BLaER1 (cell line): ENCODE measurements around the gene ERC2.
A peak's percentile ranks its signal among the peaks of the same experiment; 100 is the strongest.

Source experiments
- H3K27ac ChIP-seq: shearing (Covaris generic); formaldehyde crosslinking; 2 replicates; pipeline ENCODE4 v1.8.1; 2022
- H3K27me3 ChIP-seq: shearing (Covaris generic); formaldehyde crosslinking; 2 replicates; pipeline ENCODE4 v1.8.1; 2022
- H3K36me3 ChIP-seq: shearing (Covaris generic); formaldehyde crosslinking; 2 replicates; pipeline ENCODE4 v1.8.1; 2022
- H3K4me1 ChIP-seq: shearing (Covaris generic); formaldehyde crosslinking; 2 replicates; pipeline ENCODE4 v1.8.1; 2022
- H3K4me2 ChIP-seq: shearing (Covaris generic); formaldehyde crosslinking; 2 replicates; pipeline ENCODE4 v1.8.1; 2022
- H3K4me3 ChIP-seq: shearing (Covaris generic); formaldehyde crosslinking; 2 replicates; pipeline ENCODE4 v1.8.1; 2022
- H3K9ac ChIP-seq: shearing (Covaris generic); formaldehyde crosslinking; 2 replicates; pipeline ENCODE4 v1.8.1; 2022
- H3K9me3 ChIP-seq: shearing (Covaris generic); formaldehyde crosslinking; 2 replicates; pipeline ENCODE4 v1.8.1; 2022
- H4K20me1 ChIP-seq: shearing (Covaris generic); formaldehyde crosslinking; 2 replicates; pipeline ENCODE4 v1.8.1; 2022
- Cebpa-rat ChIP-seq: shearing (Covaris generic); IDR thresholded peaks from 2 replicates; pipeline ENCODE4 v1.8.1; 2022

Gene ERC2

DNA sequence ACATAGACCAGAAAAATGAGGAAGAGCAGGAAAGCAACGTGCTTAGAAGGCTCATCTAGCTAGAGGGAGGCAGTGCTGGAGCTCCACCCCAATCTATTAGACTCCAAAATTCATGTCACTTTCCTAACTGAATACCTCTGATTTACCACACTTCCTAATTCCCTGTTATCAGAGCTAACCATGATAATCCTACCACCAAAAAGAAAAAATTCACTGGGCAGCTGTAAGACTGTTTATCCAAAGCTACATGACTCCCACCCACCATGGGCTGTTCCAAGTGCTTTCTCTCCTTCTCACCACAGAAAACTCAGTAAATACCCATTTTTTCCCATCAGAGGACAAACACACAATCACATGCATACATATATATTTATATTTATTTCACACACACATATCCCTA lies 501.7 kb downstream of the ERC2 start:
- Histone ChIP-seq H3K36me3 (no peaks in the 10 kb centered on the region), H3K27me3 (no peaks in the 10 kb centered on the region; the same call in 1 of the 2 replicates), H3K4me3 (no peak overlapping the region), H3K4me1 (peaks cover 15% of the 10 kb centered on the region), H3K9me3 (no peaks in the 10 kb centered on the region), H3K9ac (no peak overlapping the region), H3K4me2 (no peak overlapping the region), H3K27ac (no peak overlapping the region), H4K20me1 (no peaks in the 10 kb centered on the region)
- TF ChIP-seq Cebpa-rat, result no peak

DNA sequence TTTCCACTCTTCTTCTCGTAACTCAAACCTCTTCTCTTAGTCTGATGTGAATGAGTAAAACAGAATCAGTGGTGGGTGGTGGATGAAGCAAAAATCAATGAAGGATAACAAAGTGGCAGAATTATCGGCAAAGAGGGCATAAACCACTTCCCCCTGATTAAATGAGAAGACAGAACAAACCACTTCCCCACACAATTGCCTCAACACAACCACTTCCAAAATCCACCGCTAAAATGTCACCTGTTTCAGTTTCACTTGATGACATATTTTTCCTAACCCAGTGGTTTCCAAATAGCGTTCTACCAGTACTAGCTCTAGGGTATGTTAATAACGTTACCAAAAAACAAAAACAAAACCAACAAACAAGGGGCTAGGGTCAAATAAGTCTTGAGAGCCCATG lies 502.5 kb downstream of the ERC2 start:
- Histone ChIP-seq H3K27ac (no peak overlapping the region), H3K4me2 (peak overlapping the region; percentile 53), H3K36me3 (no peaks in the 10 kb centered on the region), H3K4me1 (peaks cover 15% of the 10 kb centered on the region), H3K27me3 (no peaks in the 10 kb centered on the region; the same call in 1 of the 2 replicates), H3K4me3 (no peak overlapping the region), H3K9me3 (no peaks in the 10 kb centered on the region), H4K20me1 (no peaks in the 10 kb centered on the region), H3K9ac (no peak overlapping the region)
- no peak for TF ChIP-seq Cebpa-rat

DNA sequence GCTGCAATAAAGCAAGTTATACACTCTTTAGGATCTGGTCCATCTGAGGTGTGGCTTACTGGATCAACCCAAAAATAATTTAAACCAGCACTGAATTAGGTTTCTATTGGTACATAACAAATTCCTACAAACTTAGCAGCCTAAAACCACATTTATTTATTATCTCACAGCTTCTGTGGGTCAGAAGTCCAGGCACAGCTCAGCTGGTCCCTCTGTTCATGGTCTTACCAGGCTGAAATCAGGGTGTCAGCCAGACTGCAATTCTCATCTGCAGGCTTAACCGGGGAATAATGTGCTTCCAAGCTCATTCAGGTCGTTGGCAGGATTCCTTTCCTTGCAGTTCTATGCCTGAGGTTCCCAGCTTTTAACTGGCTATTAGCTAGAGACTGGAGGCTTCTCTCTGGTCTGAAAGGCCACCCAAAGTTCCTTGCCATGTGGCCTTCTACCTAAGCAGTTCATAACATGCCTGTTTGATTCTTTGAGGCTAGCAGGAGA lies 503.7 kb downstream of the ERC2 start:
- H3K4me2 ChIP-seq, result no peak overlapping the region
- TF ChIP-seq Cebpa-rat, result no peak

DNA sequence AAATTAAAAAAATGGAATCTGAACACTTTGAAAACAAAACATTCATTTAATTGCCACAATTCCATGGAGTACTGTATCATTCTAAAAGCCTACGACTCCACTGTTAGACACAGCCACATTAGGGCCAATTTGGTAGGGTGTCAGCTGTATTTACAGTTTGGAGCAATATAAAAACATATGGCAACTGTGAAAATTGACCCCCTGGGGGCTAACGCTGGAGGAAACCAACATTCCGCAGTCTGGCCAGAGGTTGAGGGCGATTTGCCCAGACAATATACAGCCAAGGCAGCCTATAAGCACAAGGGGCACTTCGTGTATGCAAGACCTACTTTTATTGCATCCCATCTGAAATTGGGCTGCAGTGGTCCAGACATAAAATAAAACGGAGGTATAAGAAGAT lies 504.7 kb downstream of the ERC2 start:
- Histone ChIP-seq H3K4me3 (no peak overlapping the region), H3K9me3 (no peaks in the 10 kb centered on the region), H3K4me2 (no peak overlapping the region), H3K27ac (no peak overlapping the region), H4K20me1 (no peaks in the 10 kb centered on the region), H3K4me1 (peaks cover 15% of the 10 kb centered on the region), H3K36me3 (no peaks in the 10 kb centered on the region), H3K9ac (no peak overlapping the region), H3K27me3 (no peaks in the 10 kb centered on the region; the same call in 1 of the 2 replicates)
- no peak for TF ChIP-seq Cebpa-rat

More for the DNA sequence above, 503.7 kb downstream of the ERC2 start:
- H3K9me3 ChIP-seq, result no peaks in the 10 kb centered on the region
- no peak overlapping the region for H3K27ac ChIP-seq
- H3K9ac ChIP-seq, result no peak overlapping the region
- no peaks in the 10 kb centered on the region; the same call in 1 of the 2 replicates for H3K27me3 ChIP-seq
- H4K20me1 ChIP-seq, result no peaks in the 10 kb centered on the region
- no peaks in the 10 kb centered on the region for H3K36me3 ChIP-seq
- no peak overlapping the region for H3K4me3 ChIP-seq
- peaks cover 15% of the 10 kb centered on the region for H3K4me1 ChIP-seq

- Histone ChIP-seq H3K36me3 (no peaks in the 10 kb centered on the region), H3K9me3 (no peaks in the 10 kb centered on the region), H3K4me2 (no peak overlapping the region), H3K9ac (no peak overlapping the region), H3K4me3 (no peak overlapping the region), H3K27ac (no peak overlapping the region), H3K27me3 (no peaks in the 10 kb centered on the region), H4K20me1 (no peaks in the 10 kb centered on the region), H3K4me1 (no peaks in the 10 kb centered on the region)
- no peak for TF ChIP-seq Cebpa-rat
These were observed 508.7 kb downstream of the ERC2 start for GRCh38 chr3:55959471-55960080.

DNA sequence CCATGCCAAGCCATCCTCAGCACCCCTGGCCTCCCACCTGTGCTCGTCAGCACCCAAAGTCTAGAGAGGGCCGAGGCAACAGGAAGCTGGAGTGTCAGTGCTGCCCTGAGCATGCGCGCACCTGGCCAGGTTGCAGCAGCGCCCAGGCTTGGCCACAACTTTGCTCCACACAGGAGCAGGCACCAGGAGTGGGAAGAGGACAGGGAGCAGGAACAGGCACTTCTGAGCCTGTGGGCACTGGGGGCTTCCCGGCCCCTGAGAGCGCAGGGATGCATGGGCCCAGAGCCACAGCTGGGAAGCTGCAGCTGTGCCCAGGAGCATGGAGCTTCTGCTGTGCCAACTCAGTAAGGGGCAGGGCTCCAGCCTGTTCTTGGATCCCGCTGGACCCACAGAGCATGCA lies 509.7 kb downstream of the ERC2 start:
- no peaks in the 10 kb centered on the region for H3K9me3 ChIP-seq
- no peak for TF ChIP-seq Cebpa-rat
- H3K9ac ChIP-seq, result no peak overlapping the region
- no peak overlapping the region for H3K4me3 ChIP-seq
- H3K4me2 ChIP-seq, result no peak overlapping the region
- H3K27me3 ChIP-seq, result no peaks in the 10 kb centered on the region
- no peaks in the 10 kb centered on the region for H3K36me3 ChIP-seq
- no peaks in the 10 kb centered on the region for H3K4me1 ChIP-seq
- no peak overlapping the region for H3K27ac ChIP-seq
- H4K20me1 ChIP-seq, result no peaks in the 10 kb centered on the region

- Histone ChIP-seq H3K4me2 (no peak overlapping the region), H3K27me3 (no peaks in the 10 kb centered on the region), H3K4me3 (no peak overlapping the region), H4K20me1 (no peaks in the 10 kb centered on the region), H3K9me3 (no peaks in the 10 kb centered on the region), H3K27ac (no peak overlapping the region), H3K9ac (no peak overlapping the region), H3K4me1 (no peaks in the 10 kb centered on the region), H3K36me3 (no peaks in the 10 kb centered on the region)
- TF ChIP-seq Cebpa-rat, result no peak
These were observed 512.3 kb downstream of the ERC2 start for GRCh38 chr3:55955891-55956477.

- no peaks in the 10 kb centered on the region for H4K20me1 ChIP-seq
- no peak overlapping the region for H3K27ac ChIP-seq
- H3K9me3 ChIP-seq, result no peaks in the 10 kb centered on the region
- H3K4me3 ChIP-seq, result no peak overlapping the region
- no peaks in the 10 kb centered on the region for H3K4me1 ChIP-seq
- no peak for TF ChIP-seq Cebpa-rat
- no peak overlapping the region for H3K9ac ChIP-seq
- H3K27me3 ChIP-seq, result no peaks in the 10 kb centered on the region
- H3K4me2 ChIP-seq, result no peak overlapping the region
- no peaks in the 10 kb centered on the region for H3K36me3 ChIP-seq
These were observed 516.9 kb downstream of the ERC2 start for GRCh38 chr3:55951388-55951787.

DNA sequence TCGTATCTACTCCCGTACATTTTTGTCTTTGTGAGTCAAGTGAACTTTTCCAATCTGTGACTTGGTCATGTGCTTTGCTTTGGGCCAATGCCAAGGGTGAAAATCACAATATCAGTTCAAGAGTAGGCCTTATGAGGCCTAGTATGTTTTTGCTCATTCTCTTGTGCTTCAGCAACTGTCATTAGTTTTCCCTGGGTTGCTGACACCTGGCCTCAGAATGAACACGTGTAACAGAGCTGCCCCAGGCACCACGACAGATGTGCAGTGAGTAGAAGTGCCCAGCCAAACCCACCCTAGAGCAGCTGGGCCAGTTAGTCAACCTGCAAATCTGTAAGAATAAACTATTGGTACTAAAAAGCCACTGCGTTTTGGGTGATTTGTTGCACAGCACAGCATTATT lies 520.9 kb downstream of the ERC2 start:
- Histone ChIP-seq H3K36me3 (no peaks in the 10 kb centered on the region), H3K9me3 (no peaks in the 10 kb centered on the region), H3K27ac (no peak overlapping the region), H3K4me2 (no peak overlapping the region), H4K20me1 (no peaks in the 10 kb centered on the region), H3K9ac (no peak overlapping the region), H3K27me3 (no peaks in the 10 kb centered on the region), H3K4me1 (no peaks in the 10 kb centered on the region), H3K4me3 (no peak overlapping the region)
- TF ChIP-seq Cebpa-rat, result no peak

DNA sequence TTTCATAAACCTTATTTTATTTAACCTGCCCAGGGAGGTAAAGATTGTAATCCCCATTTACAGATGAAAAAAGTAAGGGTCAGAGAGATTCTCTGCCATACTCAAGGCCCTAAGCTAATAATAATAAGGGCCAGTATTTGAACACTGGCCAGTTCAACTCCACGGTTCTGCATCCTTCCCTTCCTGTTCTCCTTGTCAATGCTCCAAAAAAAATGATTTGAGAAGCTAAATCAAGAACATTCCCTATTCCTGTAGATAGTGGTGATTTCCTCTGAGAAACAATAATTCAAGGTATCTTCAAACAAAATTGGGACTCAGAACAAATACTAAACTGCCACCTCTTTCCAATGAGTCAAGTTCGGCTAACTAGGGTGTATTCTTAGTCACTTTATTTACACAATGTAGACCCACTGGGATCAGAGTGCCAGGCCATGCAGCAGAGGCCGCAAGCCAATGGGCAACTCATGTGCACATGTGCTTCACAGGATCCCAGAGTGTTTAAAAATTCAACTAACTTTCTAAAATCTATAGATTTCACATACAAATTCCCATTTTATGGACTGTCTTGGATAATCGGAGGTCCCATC lies 521.6 kb downstream of the ERC2 start:
- Histone ChIP-seq H4K20me1 (no peaks in the 10 kb centered on the region), H3K36me3 (no peaks in the 10 kb centered on the region), H3K4me3 (no peak overlapping the region), H3K4me1 (no peaks in the 10 kb centered on the region), H3K4me2 (no peak overlapping the region), H3K9me3 (no peaks in the 10 kb centered on the region), H3K27ac (no peak overlapping the region), H3K9ac (no peak overlapping the region), H3K27me3 (no peaks in the 10 kb centered on the region)
- TF ChIP-seq Cebpa-rat, result no peak
